Small intestine (tissue), 7 donors: ENCODE results near the gene FRY. TPM values are rescaled to one million over a fixed set of nuclear protein-coding genes. Genes with fewer than 3 reads are reported as not detected.

ENCODE experiments used
- DNase-seq, 2 donors: peaks; one replicate each; pipeline versions ENCODE4 v3.0.0 to v3.0.0-alpha.2; 2013
- FAIRE-seq: peaks from 2 replicates; lab custom pipeline; 2012; peaks lifted over from hg19 to GRCh38; lab: Jason Lieb, UNC
- H3K27ac ChIP-seq, 3 donors: one replicate each; pipeline ENCODE4 v1.5.1; 2013; ENCODE audit warnings: low read length in 2 of 3, mild to moderate bottlenecking in 2 of 3, control low read depth in 1 of 3, inconsistent platforms in 1 of 3, low read depth in 1 of 3, moderate library complexity in 1 of 3
- H3K27me3 ChIP-seq, 3 donors: one replicate each; pipeline ENCODE4 v1.6.1; 2013; ENCODE audit warnings: low read length in 3 of 3, inconsistent platforms in 1 of 3; ENCODE audit not compliant: control insufficient read depth in 3 of 3, insufficient read depth in 3 of 3
- H3K36me3 ChIP-seq, 3 donors: one replicate each; pipeline ENCODE4 v1.6.1; 2013; ENCODE audit warnings: low read length in 3 of 3, inconsistent platforms in 1 of 3, low read depth in 1 of 3, mild to moderate bottlenecking in 1 of 3, moderate library complexity in 1 of 3; ENCODE audit not compliant: control insufficient read depth in 3 of 3, insufficient read depth in 2 of 3
- H3K4me1 ChIP-seq, 3 donors: one replicate each; pipeline ENCODE4 v1.6.1; 2013; ENCODE audit warnings: low read length in 2 of 3, inconsistent platforms in 1 of 3, low read depth in 1 of 3, mild to moderate bottlenecking in 1 of 3, moderate library complexity in 1 of 3; ENCODE audit not compliant: control insufficient read depth in 3 of 3, insufficient read depth in 2 of 3
- H3K4me3 ChIP-seq, 3 donors: one replicate each; pipeline ENCODE4 v1.5.1; 2013; ENCODE audit warnings: low read length in 3 of 3, control low read depth in 1 of 3, inconsistent platforms in 1 of 3, low read depth in 1 of 3, mild to moderate bottlenecking in 1 of 3, moderate library complexity in 1 of 3
- H3K9me3 ChIP-seq, 2 donors: one replicate each; pipeline ENCODE4 v1.6.1; 2013; ENCODE audit warnings: low read depth in 1 of 2, low read length in 1 of 2; ENCODE audit not compliant: control insufficient read depth in 2 of 2, insufficient read depth in 1 of 2
- WGBS, 3 donors: extraction: QIAGEN DNeasy Blood & Tissue Kit; methylation state at CpG; one replicate each; pipeline ENCODE4 v1.1.7; 2013; 5-methylcytosine and 5-hydroxymethylcytosine counted together
- polyA plus RNA-seq, 4 donors: library from polyadenylated mRNA; stranded (reverse) in 3 of 4; unstranded in 1 of 4; fragments of 200-250 nt in 3 of 4; fragments of 120-200 nt in 1 of 4; gene quantifications; one replicate each; pipeline versions ENCODE4 v1.2.1 to v1.2.3, GENCODE V29; 2013
- donor health status: healthy with polysubstance abuse.
- donor health status: control.
- donor health status: control.
- donor health status: Bipolar disorder and iron deficiency.
- donor health status: healthy.

The FRY gene
- polyA plus RNA-seq, 4 donors: 2.0 to 13.6 (median 3.6) TPM

GRCh38 chr13:32214071-32214470, 182.5 kb downstream of the FRY start:
- H3K36me3 ChIP-seq: peaks cover 0 to 6% (median 0%) of the 10 kb centered on the region in 3 donors

GRCh38 chr13:32216281-32216680, 184.7 kb downstream of the FRY start:
- Histone ChIP-seq H3K9me3 (no peaks in the 10 kb centered on the region), H3K36me3 (peaks cover 0 to 2% (median 0%) of the 10 kb centered on the region in 3 donors), H3K4me3 (no peak overlapping the region), H3K27ac (no peak overlapping the region), H3K27me3 (no peaks in the 10 kb centered on the region), H3K4me1 (no peaks in the 10 kb centered on the region)
- FAIRE-seq (no peak), DNase-seq (no peak)
- 84 to 93% (median 88%) methylated on average over 5 of the region's 5 CpGs for WGBS, 3 donors

More at GRCh38 chr13:32214071-32214470, 182.5 kb downstream of the FRY start:
- WGBS, 3 donors: 91 to 95% (median 94%) methylated on average over 4 of the region's 4 CpGs
- no peak overlapping the region for H3K4me3 ChIP-seq
- no peaks in the 10 kb centered on the region for H3K9me3 ChIP-seq
- DNase-seq: no peak
- no peak overlapping the region for H3K27ac ChIP-seq
- no peaks in the 10 kb centered on the region for H3K27me3 ChIP-seq
- no peaks in the 10 kb centered on the region for H3K4me1 ChIP-seq
- no peak for FAIRE-seq

GRCh38 chr13:32222046-32222676, 190.6 kb downstream of the FRY start:
- Histone ChIP-seq H3K9me3 (no peaks in the 10 kb centered on the region), H3K27ac (no peak overlapping the region), H3K36me3 (no peaks in the 10 kb centered on the region), H3K4me1 (no peaks in the 10 kb centered on the region), H3K4me3 (no peak overlapping the region), H3K27me3 (no peaks in the 10 kb centered on the region)
- no peak for FAIRE-seq
- WGBS, 3 donors: 91 to 97% (median 94%) methylated on average over 6 of the region's 6 CpGs
- DNase-seq: no peak

GRCh38 chr13:32224916-32225315, 193.3 kb downstream of the FRY start:
- no peaks in the 10 kb centered on the region for H3K36me3 ChIP-seq
- H3K4me3 ChIP-seq: no peak overlapping the region
- no peak for DNase-seq
- H3K9me3 ChIP-seq: no peaks in the 10 kb centered on the region
- H3K4me1 ChIP-seq: no peaks in the 10 kb centered on the region
- no peak for FAIRE-seq
- WGBS, 3 donors: 83 to 95% (median 84%) methylated on average over 5 of the region's 5 CpGs
- H3K27ac ChIP-seq: no peak overlapping the region
- no peaks in the 10 kb centered on the region for H3K27me3 ChIP-seq

- 62 to 73% (median 72%) methylated on average over 5 of the region's 5 CpGs for WGBS, 3 donors
- Histone ChIP-seq H3K9me3 (no peaks in the 10 kb centered on the region), H3K36me3 (no peaks in the 10 kb centered on the region), H3K4me3 (no peak overlapping the region), H3K27ac (no peak overlapping the region), H3K4me1 (no peaks in the 10 kb centered on the region), H3K27me3 (no peaks in the 10 kb centered on the region)
- no peak for DNase-seq
- no peak for FAIRE-seq
Observed at GRCh38 chr13:32225481-32225931, 193.9 kb downstream of the FRY start.

GRCh38 chr13:32228330-32229041, 196.9 kb downstream of the FRY start:
- no peak overlapping the region for H3K4me3 ChIP-seq
- FAIRE-seq: no peak
- H3K4me1 ChIP-seq: no peaks in the 10 kb centered on the region
- 66 to 79% (median 69%) methylated on average over 5 of the region's 5 CpGs for WGBS, 3 donors
- H3K27me3 ChIP-seq: no peaks in the 10 kb centered on the region
- H3K27ac ChIP-seq: no peak overlapping the region
- H3K9me3 ChIP-seq: no peaks in the 10 kb centered on the region
- H3K36me3 ChIP-seq: peaks cover 0 to 2% (median 0%) of the 10 kb centered on the region in 3 donors
- no peak for DNase-seq

GRCh38 chr13:32229443-32229842, 197.9 kb downstream of the FRY start:
- no peak for DNase-seq
- no peak for FAIRE-seq
- Histone ChIP-seq H3K36me3 (peaks cover 0 to 2% (median 0%) of the 10 kb centered on the region in 3 donors), H3K4me1 (no peaks in the 10 kb centered on the region), H3K9me3 (no peaks in the 10 kb centered on the region), H3K27ac (no peak overlapping the region), H3K4me3 (no peak overlapping the region), H3K27me3 (no peaks in the 10 kb centered on the region)
- 53 to 65% (median 65%) methylated on average over 3 of the region's 3 CpGs for WGBS, 3 donors

- no peak overlapping the region for H3K4me3 ChIP-seq
- H3K36me3 ChIP-seq: peaks cover 0 to 5% (median 0%) of the 10 kb centered on the region in 3 donors
- DNase-seq: no peak
- H3K27ac ChIP-seq: no peak overlapping the region
- no peaks in the 10 kb centered on the region for H3K9me3 ChIP-seq
- 94 to 97% (median 96%) methylated on average over 3 of the region's 3 CpGs for WGBS, 3 donors
- no peaks in the 10 kb centered on the region for H3K27me3 ChIP-seq
- FAIRE-seq: no peak
- H3K4me1 ChIP-seq: no peaks in the 10 kb centered on the region
Observed at GRCh38 chr13:32232263-32232662, 200.7 kb downstream of the FRY start.
